Endothelial cell of umbilical vein (primary cell): ENCODE data around the gene CBX5. TPM values are rescaled to one million over a fixed set of nuclear protein-coding genes. Genes with fewer than 3 reads are reported as not detected.

Source experiments
- BruUV-seq: library from RNA; stranded (reverse); fragments of 400-500 nt; replicated peaks from 2 replicates; lab custom pipeline; 2021; lab: Mats Ljungman, UMichigan
- CTCF ChIA-PET: fragments of 300-600, 350-600 bp; sonication (Branson Sonifier 250); formaldehyde crosslinking; loops from one replicate; lab custom pipeline; 2021; ENCODE audit warnings: antibody characterized with exemption, inconsistent platforms; lab: Charles Lee
- POLR2A ChIA-PET: fragments of 300-600, 350-600 bp; sonication (Branson Sonifier 250); formaldehyde crosslinking; loops from one replicate; lab custom pipeline; 2021; ENCODE audit warnings: antibody characterized with exemption, inconsistent platforms; lab: Charles Lee
- DNase-seq: peaks from one replicate; pipeline ENCODE4 v3.0.0-alpha.2; 2011; ENCODE audit warnings: low read depth, low spot score
- FAIRE-seq: peaks from 2 replicates; lab custom pipeline; 2011; peaks lifted over from hg19 to GRCh38; lab: Jason Lieb, UNC
- H2AFZ ChIP-seq: 2 replicates; pipeline ENCODE4 v1.6.0; 2012; ENCODE audit warnings: low read depth, low read length, control low read depth, inconsistent platforms
- H3K27ac ChIP-seq: 2 replicates; pipeline ENCODE4 v1.5.1; 2011; ENCODE audit warnings: low read depth, mild to moderate bottlenecking, control low read depth, low read length, moderate library complexity; ENCODE audit not compliant: insufficient read depth
- H3K27me3 ChIP-seq, 2 experiments: 2 replicates each; pipeline versions ENCODE4 v1.6.0 to v1.6.1; 2011; ENCODE audit warnings: low read length in 2 of 2, mixed read lengths in 1 of 2; ENCODE audit not compliant: control insufficient read depth in 2 of 2, insufficient read depth in 2 of 2
- H3K36me3 ChIP-seq, 2 experiments: 2 replicates in 1 of 2; 3 replicates in 1 of 2; pipeline ENCODE4 v1.5.1; 2011; ENCODE audit warnings: low read length in 2 of 2, mild to moderate bottlenecking in 1 of 2, moderate library complexity in 1 of 2; ENCODE audit not compliant: control insufficient read depth in 2 of 2, insufficient read depth in 2 of 2; ENCODE audit errors: extremely low read depth in 1 of 2
- H3K4me1 ChIP-seq: 3 replicates; pipeline ENCODE4 v1.5.1; 2011; ENCODE audit warnings: mild to moderate bottlenecking, low read length; ENCODE audit not compliant: control insufficient read depth, insufficient read depth; ENCODE audit errors: extremely low read depth
- H3K4me2 ChIP-seq: 2 replicates; pipeline ENCODE4 v1.6.1; 2011; ENCODE audit warnings: low read length, control low read depth, mixed read lengths; ENCODE audit not compliant: insufficient read depth
- H3K4me3 ChIP-seq, 3 experiments: fragments of 200-600 bp in 1 of 3; sonication (generic), shearing (Covaris generic) in 1 of 3; replicated peaks in 1 of 3; 2 replicates each; pipeline ENCODE4 v1.5.1; 2011 to 2016; ENCODE audit warnings: control low read depth in 3 of 3, low read length in 3 of 3, mild to moderate bottlenecking in 2 of 3, inconsistent platforms in 1 of 3, low read depth in 1 of 3, moderate library complexity in 1 of 3; ENCODE audit not compliant: insufficient read depth in 1 of 3
- H3K79me2 ChIP-seq: 2 replicates; pipeline ENCODE4 v1.6.0; 2012; ENCODE audit warnings: low read length, inconsistent platforms; ENCODE audit not compliant: control insufficient read depth, insufficient read depth
- H3K9ac ChIP-seq: replicated peaks from 2 replicates; pipeline ENCODE3; 2011; ENCODE audit warnings: low read length, control low read depth; ENCODE audit not compliant: insufficient read depth; ENCODE audit errors: extremely low read depth
- H3K9me1 ChIP-seq: replicated peaks from 3 replicates; pipeline ENCODE4 v1.6.0; 2011; ENCODE audit warnings: mild to moderate bottlenecking, low read length; ENCODE audit not compliant: control insufficient read depth, insufficient read depth; ENCODE audit errors: extremely low read depth
- H3K9me3 ChIP-seq: replicated peaks from 2 replicates; pipeline ENCODE4 v1.5.1; 2012; ENCODE audit warnings: low read length, inconsistent platforms; ENCODE audit not compliant: control insufficient read depth, insufficient read depth
- H4K20me1 ChIP-seq: replicated peaks from 2 replicates; pipeline ENCODE3; 2011; ENCODE audit warnings: mild to moderate bottlenecking, low read length; ENCODE audit not compliant: control insufficient read depth, insufficient read depth; ENCODE audit errors: extremely low read depth
- CTCF ChIP-seq, 2 donors: IDR thresholded peaks; 1 replicate in 1 of 2; 2 replicates in 1 of 2; pipeline ENCODE4 v1.5.1; 2011; ENCODE audit warnings: low read length in 2 of 2, mild to moderate bottlenecking in 2 of 2, moderate library complexity in 2 of 2, control low read depth in 1 of 2, inconsistent platforms in 1 of 2, low read depth in 1 of 2; ENCODE audit not compliant: insufficient read depth in 1 of 2; ENCODE audit errors: extremely low read depth in 1 of 2
- EZH2 ChIP-seq: IDR thresholded peaks from 2 replicates; pipeline ENCODE4 v1.6.1; 2012; ENCODE audit warnings: borderline replicate concordance, low read depth, mild to moderate bottlenecking, moderate library complexity, low read length, inconsistent platforms; ENCODE audit not compliant: severe bottlenecking
- FOS ChIP-seq: IDR thresholded peaks from 2 replicates; pipeline ENCODE4 v1.6.1; 2011; ENCODE audit warnings: mild to moderate bottlenecking, low read length, moderate library complexity, borderline replicate concordance; ENCODE audit not compliant: insufficient read depth
- GATA2 ChIP-seq: IDR thresholded peaks from 2 replicates; pipeline ENCODE4 v1.7.0; 2011; ENCODE audit warnings: low read depth, mild to moderate bottlenecking, moderate library complexity, mixed read lengths, low read length; ENCODE audit not compliant: insufficient read length, insufficient read depth
- JUN ChIP-seq: IDR thresholded peaks from 2 replicates; pipeline ENCODE4 v1.6.1; 2011; ENCODE audit warnings: borderline replicate concordance, low read depth; ENCODE audit not compliant: insufficient read length, insufficient read depth
- MAX ChIP-seq: IDR thresholded peaks from 2 replicates; pipeline ENCODE4 v1.6.1; 2011; ENCODE audit not compliant: insufficient read depth, insufficient read length
- MYC ChIP-seq: IDR thresholded peaks from one replicate; pipeline ENCODE4 v1.6.1; 2011; ENCODE audit warnings: mild to moderate bottlenecking, low read depth, low read length
- POLR2A ChIP-seq: IDR thresholded peaks from 2 replicates; pipeline ENCODE4 v1.6.1; 2012; ENCODE audit warnings: low read depth, mild to moderate bottlenecking, control low read depth, low read length
- POLR2AphosphoS5 ChIP-seq: IDR thresholded peaks from 2 replicates; pipeline ENCODE4 v1.6.1; 2012; ENCODE audit warnings: low read depth, mild to moderate bottlenecking, control low read depth, low read length, moderate library complexity; ENCODE audit not compliant: insufficient read depth
- dilution Hi-C: fragments of 300-500 bp; cut with MboI; formaldehyde crosslinking; loops from one replicate; pipeline ENCODE4 v1.15.0; 2019; ENCODE audit warnings: low sequenced_read_pairs; ENCODE audit not compliant: extremely low pct_ligation_motif_present
- intact Hi-C: fragments of 100-400 bp; cut with micrococcal nuclease; formaldehyde crosslinking; loops from one replicate; pipeline ENCODE4 v1.10.0; 2022
- polyA plus RNA-seq, 4 experiments: library from polyadenylated mRNA; depleted of rRNA in 3 of 4; stranded (reverse) in 3 of 4; unstranded in 1 of 4; fragments of >200 nt; gene quantifications; 2 replicates each; pipeline versions ENCODE4 v1.2.1 to v1.2.3, GENCODE V29; 2011 to 2012; ENCODE audit warnings: missing spikeins in 1 of 4
- total RNA-seq: library from RNA; stranded (reverse); gene quantifications from 2 replicates; pipeline ENCODE4 v1.2.3, GENCODE V29; 2021

Gene CBX5
- total and polyA plus RNA-seq, 2 donors (not counting 3 experiments of a cell fraction or from before 2014, with no cell fraction given) = 22.8 to 111 TPM

GRCh38 chr12:54298904-54299303 is 19.0 kb upstream of the CBX5 start:
- Histone ChIP-seq H3K79me2 (no peaks in the 10 kb centered on the region), H3K4me3 (no peak overlapping the region), H3K9ac (no peak overlapping the region), H3K27me3 (peaks cover 32 to 45% of the 10 kb centered on the region in 2 experiments), H2AFZ (no peak overlapping the region), H3K9me3 (no peaks in the 10 kb centered on the region), H3K36me3 (no peaks in the 10 kb centered on the region), H3K4me2 (no peak overlapping the region), H4K20me1 (no peaks in the 10 kb centered on the region), H3K4me1 (no peaks in the 10 kb centered on the region), H3K9me1 (no peaks in the 10 kb centered on the region), H3K27ac (no peak overlapping the region)
- FAIRE-seq = no peak
- TF ChIP-seq FOS (no peak), MAX (no peak), CTCF (IDR thresholded peaks at IDR 0.05; ENCODE audit: extremely low read depth in 1 of 2, insufficient read depth in 1 of 2, low read depth in 1 of 2, low read length in 2 of 2) (no peak), MYC (no peak), EZH2 (no peak), GATA2 (no peak), POLR2A (no peak), JUN (no peak), POLR2AphosphoS5 (no peak)
- DNase-seq = no peak
- dilution Hi-C loops (no loop called here), intact Hi-C loops (no loop called here)
- no TSS peak for BruUV-seq
- POLR2A ChIA-PET = no interaction called here
- CTCF ChIA-PET = interaction anchor here (0.8 to 4.0 kb wide), 8 partner anchors 8 to 76 kb away, joined by 3 to 18 read pairs (median 6); partner anchors contain the start of gene COPZ1
